NOMO-1 (cell line): Measurements from ENCODE around the gene PRM2.
A peak's percentile ranks its signal among the peaks of the same experiment; 100 is the strongest.

Source experiments
- DNase-seq, 2 experiments: peaks; one replicate each; lab custom pipeline; 2025; ENCODE audit not compliant: unreplicated experiment in 2 of 2; lab: John Stamatoyannopoulos, UW

The PRM2 gene

GRCh38 chr16:11276143-11276895 lies at the start of gene PRM2:
PRM2 (minus strand) TSS chr16:11276480; CDS start chr16:11276370, 110 bp downstream.
- DNase-seq = no peak

GRCh38 chr16:11325404-11326083 lies 49.3 kb upstream of the PRM2 start:
- DNase-seq = peak in 1 of 2 experiments; percentile 32

GRCh38 chr16:11323551-11324336 lies 47.5 kb upstream of the PRM2 start:
- DNase-seq = no peak

- DNase-seq = no peak
Observed at GRCh38 chr16:11322823-11323222, 46.5 kb upstream of the PRM2 start.

- DNase-seq = no peak
Observed at GRCh38 chr16:11321662-11322061, 45.4 kb upstream of the PRM2 start.

GRCh38 chr16:11320170-11320569 lies 43.9 kb upstream of the PRM2 start:
- DNase-seq = no peak

- no peak for DNase-seq
Observed at GRCh38 chr16:11319529-11320146, 43.4 kb upstream of the PRM2 start.

- DNase-seq = no peak
Observed at GRCh38 chr16:11318817-11319216, 42.5 kb upstream of the PRM2 start.

- DNase-seq = no peak
Observed at GRCh38 chr16:11316331-11317015, 40.2 kb upstream of the PRM2 start.

- DNase-seq = no peak
Observed at GRCh38 chr16:11315510-11315909, 39.2 kb upstream of the PRM2 start.

GRCh38 chr16:11314309-11314894 lies 38.1 kb upstream of the PRM2 start:
- DNase-seq = no peak

- DNase-seq = no peak
Observed at GRCh38 chr16:11313493-11314308, 37.4 kb upstream of the PRM2 start.

GRCh38 chr16:11312718-11313492 lies 36.6 kb upstream of the PRM2 start:
- no peak for DNase-seq

GRCh38 chr16:11310997-11311561 lies 34.8 kb upstream of the PRM2 start:
- DNase-seq = peak; percentile 92 to 96

- no peak for DNase-seq
Observed at GRCh38 chr16:11310634-11310977, 34.3 kb upstream of the PRM2 start.

- DNase-seq = no peak
Observed at GRCh38 chr16:11309895-11310633, 33.8 kb upstream of the PRM2 start.

- no peak for DNase-seq
Observed at GRCh38 chr16:11308493-11309283, 32.4 kb upstream of the PRM2 start.
